HG03432 (cell line): ENCODE measurements around the gene FAM43A.

Experiments
- ATAC-seq: cut with Tn5 transposase; IDR thresholded peaks from one replicate; pipeline ENCODE4 v1.9.1; 2021; ENCODE audit warnings: mild to moderate bottlenecking, moderate library complexity; ENCODE audit not compliant: unreplicated experiment

Gene FAM43A

GRCh38 chr3:194675680-194676079, 10.0 kb upstream of the FAM43A start:
- ATAC-seq = no peak

GRCh38 chr3:194676471-194676870, 9.2 kb upstream of the FAM43A start:
- ATAC-seq = no peak

- no peak for ATAC-seq
These were observed 4.6 kb upstream of the FAM43A start for GRCh38 chr3:194680888-194681615.

- ATAC-seq = no peak
These were observed 3.4 kb upstream of the FAM43A start for GRCh38 chr3:194682189-194682693.

- no peak for ATAC-seq
These were observed 2.9 kb upstream of the FAM43A start for GRCh38 chr3:194682694-194683310.

- no peak for ATAC-seq
These were observed 2.3 kb upstream of the FAM43A start for GRCh38 chr3:194683380-194683779.

GRCh38 chr3:194685065-194685717, 492 bp upstream of the FAM43A start:
- ATAC-seq = peak; percentile 16

- no peak for ATAC-seq
These were observed 732 bp downstream of the FAM43A start for GRCh38 chr3:194686414-194686815.

GRCh38 chr3:194686816-194687637, 1.3 kb downstream of the FAM43A start:
- ATAC-seq = peak; percentile 2

GRCh38 chr3:194687638-194688199, 2.0 kb downstream of the FAM43A start:
- ATAC-seq = peak; percentile 34

- peak; percentile 28 for ATAC-seq
These were observed 2.6 kb downstream of the FAM43A start for GRCh38 chr3:194688200-194688740.

GRCh38 chr3:194688946-194689345, 3.3 kb downstream of the FAM43A start:
- ATAC-seq = no peak

- ATAC-seq = no peak
These were observed 3.8 kb downstream of the FAM43A start for GRCh38 chr3:194689493-194689944.

- ATAC-seq = no peak
These were observed 5.1 kb downstream of the FAM43A start for GRCh38 chr3:194690501-194691372.

GRCh38 chr3:194691481-194692283, 6.0 kb downstream of the FAM43A start:
- peak; percentile 63 for ATAC-seq

GRCh38 chr3:194696702-194697101, 11.0 kb downstream of the FAM43A start:
- ATAC-seq = no peak

- ATAC-seq = no peak
These were observed 16.9 kb downstream of the FAM43A start for GRCh38 chr3:194702545-194702944.

GRCh38 chr3:194705227-194705626, 19.5 kb downstream of the FAM43A start:
- no peak for ATAC-seq

- ATAC-seq = no peak
These were observed 20.1 kb downstream of the FAM43A start for GRCh38 chr3:194705761-194706160.
